HepG2 (cell line): ENCODE data around the gene MYO6. TPM values are rescaled to one million over a fixed set of nuclear protein-coding genes. Genes with fewer than 3 reads are reported as not detected.

Experiments
- ATAC-seq: fragments of 200-7000 bp; cut with Tn5 transposase; 3 replicates; pipeline ENCODE4 v1.9.1; 2020; ENCODE audit warnings: mild to moderate bottlenecking, moderate library complexity
- BruUV-seq: library from RNA; stranded (reverse); fragments of 400-500 nt; replicated peaks from 2 replicates; lab custom pipeline; 2021; lab: Mats Ljungman, UMichigan
- CTCF ChIA-PET: fragments of 300-600 bp; formaldehyde crosslinking; extraction: SDS; loops from one replicate; lab custom pipeline; 2021; ENCODE audit warnings: low total read pairs, inconsistent platforms, low intra/inter-chr PET ratio; lab: Yijun Ruan, JAX
- POLR2A ChIA-PET: fragments of 350-600 bp; sonication (Branson Sonifier 250); formaldehyde crosslinking; loops from one replicate; lab custom pipeline; 2020; ENCODE audit warnings: antibody characterized with exemption, inconsistent platforms; lab: Yijun Ruan, JAX
- DNase-seq: peaks from one replicate; pipeline ENCODE4 v3.0.0-alpha.2; 2015; ENCODE audit warnings: low spot score
- FAIRE-seq: peaks from 3 replicates; lab custom pipeline; 2011; peaks lifted over from hg19 to GRCh38; lab: Jason Lieb, UNC
- H2AFZ ChIP-seq: one replicate; pipeline ENCODE4 v1.6.1; 2011; ENCODE audit warnings: low read length, inconsistent platforms
- H3K27ac ChIP-seq: fragments of 300-600 bp; 3 replicates; pipeline ENCODE4 v1.8.0; 2011; ENCODE audit warnings: mixed run types, mild to moderate bottlenecking, mixed read lengths, low read length, inconsistent platforms; ENCODE audit not compliant: insufficient read depth; ENCODE audit errors: extremely low read length
- H3K27me3 ChIP-seq, 2 experiments: fragments of 200-600 bp in 1 of 2; 2 replicates in 1 of 2; 3 replicates in 1 of 2; pipeline versions ENCODE4 v1.6.0 to v1.8.0; 2011; ENCODE audit warnings: low read length in 2 of 2, mild to moderate bottlenecking in 2 of 2, moderate library complexity in 2 of 2, inconsistent platforms in 1 of 2; ENCODE audit not compliant: insufficient read depth in 2 of 2, control insufficient read depth in 1 of 2
- H3K36me3 ChIP-seq, 2 experiments: fragments of 200-600 bp in 1 of 2; replicated peaks in 1 of 2; 2 replicates in 1 of 2; 3 replicates in 1 of 2; pipeline versions ENCODE4 v1.5.1 to v1.8.0; 2011; ENCODE audit warnings: low read length in 2 of 2, inconsistent platforms in 1 of 2; ENCODE audit not compliant: insufficient read depth in 2 of 2, control insufficient read depth in 1 of 2
- H3K4me1 ChIP-seq: 2 replicates; pipeline ENCODE4 v1.5.1; 2012; ENCODE audit warnings: low read length, inconsistent platforms; ENCODE audit not compliant: insufficient read depth
- H3K4me2 ChIP-seq: 2 replicates; pipeline ENCODE4 v1.6.0; 2011; ENCODE audit warnings: low read depth, low read length, inconsistent platforms
- H3K4me3 ChIP-seq, 3 experiments: fragments of 200-600 bp in 1 of 3; sonication (generic), shearing (Covaris generic) in 1 of 3; replicated peaks in 1 of 3; 2 replicates each; pipeline ENCODE4 v1.5.1; 2011 to 2016; ENCODE audit warnings: low read length in 3 of 3, inconsistent platforms in 2 of 3, low read depth in 2 of 3, mild to moderate bottlenecking in 2 of 3, control low read depth in 1 of 3, mixed read lengths in 1 of 3; ENCODE audit not compliant: insufficient read depth in 1 of 3
- H3K79me2 ChIP-seq: one replicate; pipeline ENCODE4 v1.6.1; 2011; ENCODE audit warnings: low read length, inconsistent platforms; ENCODE audit not compliant: insufficient read depth
- H3K9ac ChIP-seq: 2 replicates; pipeline ENCODE4 v1.6.0; 2011; ENCODE audit warnings: mild to moderate bottlenecking, low read depth, low read length, inconsistent platforms; ENCODE audit not compliant: insufficient read depth
- H3K9me3 ChIP-seq: 2 replicates; pipeline ENCODE4 v1.5.1; 2012; ENCODE audit warnings: mild to moderate bottlenecking, low read length
- H4K20me1 ChIP-seq: 2 replicates; pipeline ENCODE4 v1.6.0; 2011; ENCODE audit warnings: inconsistent platforms, mild to moderate bottlenecking, low read length, moderate library complexity; ENCODE audit not compliant: insufficient read depth
- DNMT1 ChIP-seq: sonication (generic); formaldehyde crosslinking; IDR thresholded peaks from 2 replicates; pipeline ENCODE4 v1.5.1; 2020; ENCODE audit warnings: mild to moderate bottlenecking, missing genetic modification reagents
- ETV6 ChIP-seq: sonication (generic); formaldehyde crosslinking; conservative IDR thresholded peaks from 2 replicates; pipeline ENCODE4 v1.4.0; 2020; ENCODE audit warnings: missing genetic modification reagents
- FOXJ3 ChIP-seq: sonication (generic); formaldehyde crosslinking; IDR thresholded peaks from 2 replicates; pipeline ENCODE4 v1.4.0; 2020; ENCODE audit warnings: missing genetic modification reagents, mild to moderate bottlenecking, borderline replicate concordance
- GFI1 ChIP-seq: sonication (generic); formaldehyde crosslinking; IDR thresholded peaks from 2 replicates; pipeline ENCODE4 v1.5.0; 2020; ENCODE audit warnings: missing genetic modification reagents, mild to moderate bottlenecking, borderline replicate concordance
- GRHL1 ChIP-seq: sonication (generic); formaldehyde crosslinking; conservative IDR thresholded peaks from 2 replicates; pipeline ENCODE4 v1.8.0; 2022; ENCODE audit warnings: missing genetic modification reagents
- HINFP ChIP-seq: sonication (generic); formaldehyde crosslinking; IDR thresholded peaks from 2 replicates; pipeline ENCODE4 v1.4.0; 2020; ENCODE audit warnings: low read depth, mild to moderate bottlenecking, missing genetic modification reagents
- KAT8 ChIP-seq: IDR thresholded peaks from 2 replicates; pipeline ENCODE4 v1.6.1; 2016; ENCODE audit warnings: missing genetic modification reagents, missing compliant biosample characterization
- PATZ1 ChIP-seq: sonication (generic); formaldehyde crosslinking; IDR thresholded peaks from 2 replicates; pipeline ENCODE4 v1.4.0; 2020; ENCODE audit warnings: missing genetic modification reagents
- PCBP2 ChIP-seq: fragments of 200-400 bp; formaldehyde crosslinking; optimal IDR thresholded peaks from 2 replicates; pipeline ENCODE3; 2018; ENCODE audit warnings: low read length, low read depth; ENCODE audit not compliant: poor library complexity, severe bottlenecking
- TBL1XR1 ChIP-seq: fragments of 150-350 bp; IDR thresholded peaks from 2 replicates; pipeline ENCODE4 v1.6.1; 2014; ENCODE audit warnings: borderline replicate concordance, low read length; ENCODE audit not compliant: partially characterized antibody
- ZBTB14 ChIP-seq: sonication (generic); formaldehyde crosslinking; IDR thresholded peaks from 2 replicates; pipeline ENCODE4 v1.4.0; 2020; ENCODE audit warnings: missing genetic modification reagents
- ZFP82 ChIP-seq: sonication (generic); formaldehyde crosslinking; IDR thresholded peaks from 2 replicates; pipeline ENCODE4 v1.5.1; 2020; ENCODE audit warnings: mild to moderate bottlenecking, missing genetic modification reagents, borderline replicate concordance
- ZNF276 ChIP-seq: sonication (generic); formaldehyde crosslinking; IDR thresholded peaks from 2 replicates; pipeline ENCODE4 v1.4.0; 2020; ENCODE audit warnings: mild to moderate bottlenecking, low read depth, missing genetic modification reagents
- ZNF282 ChIP-seq: fragments of 450-650 bp; IDR thresholded peaks from 2 replicates; pipeline ENCODE4 v1.6.1; 2018; ENCODE audit not compliant: partially characterized antibody
- ZNF572 ChIP-seq: sonication (generic); formaldehyde crosslinking; IDR thresholded peaks from 2 replicates; pipeline ENCODE4 v1.5.1; 2020; ENCODE audit warnings: mild to moderate bottlenecking, missing genetic modification reagents
- WGBS: methylation state at CpG from one replicate; pipeline ENCODE4 v1.1.6; 2017; ENCODE audit warnings: low lambda C conversion rate; 5-methylcytosine and 5-hydroxymethylcytosine counted together
- in situ Hi-C: cut with HindIII; loops from 2 replicates; pipeline ENCODE4 v1.10.0; 2017; ENCODE audit warnings: low pct_unique_long_range_greater_than_20kb; ENCODE audit not compliant: extremely low pct_ligation_motif_present
- intact Hi-C: fragments of 100-400 bp; cut with micrococcal nuclease; formaldehyde crosslinking; loops from one replicate; pipeline ENCODE4 v1.10.0; 2022; ENCODE audit not compliant: unreplicated experiment
- polyA plus RNA-seq, 8 experiments: library from polyadenylated mRNA; depleted of rRNA in 3 of 8; stranded (reverse) in 7 of 8; unstranded in 1 of 8; fragments of >200 nt; fragmentation: Illumina TruSeq in 4 of 8; extraction: Trizol in 4 of 8; gene quantifications; 2 replicates each; pipeline versions ENCODE4 v1.2.1 to v1.2.3, GENCODE V29; 2011 to 2016; ENCODE audit warnings: low read depth in 4 of 8, missing spikeins in 1 of 8, mixed read lengths in 1 of 8; ENCODE audit not compliant: insufficient read depth in 1 of 8
- total RNA-seq, 5 experiments: library from RNA; depleted of rRNA; stranded (reverse); fragments of >200 nt; fragmentation: Illumina TruSeq; extraction: Trizol; gene quantifications; 2 replicates each; pipeline ENCODE4 v1.2.3, GENCODE V29; 2016; ENCODE audit warnings: low read depth in 1 of 5

MYO6 gene
- total and polyA plus RNA-seq, 2 of the 13 experiments (the other 11 are each of a cell fraction or from before 2014, with no cell fraction given): 5.4 to 7.5 TPM

- FAIRE-seq: no peak
- intact Hi-C loops (no loop called here), in situ Hi-C loops (no loop called here)
- BruUV-seq: no TSS peak
- Histone ChIP-seq H2AFZ (no peak overlapping the region), H3K79me2 (no peaks in the 10 kb centered on the region), H3K27ac (no peak overlapping the region), H3K4me2 (no peak overlapping the region), H3K36me3 (no peaks in the 10 kb centered on the region), H3K4me1 (peaks cover 7% of the 10 kb centered on the region), H3K9me3 (no peaks in the 10 kb centered on the region), H3K9ac (no peak overlapping the region), H3K27me3 (no peaks in the 10 kb centered on the region; a peak in 1 of 5 replicates), H4K20me1 (no peaks in the 10 kb centered on the region), H3K4me3 (no peak overlapping the region)
- POLR2A ChIA-PET: no interaction called here
- WGBS: 88% methylated on average over 1 of the region's 1 CpG
- CTCF ChIA-PET: no interaction called here
- no peak for DNase-seq
- ATAC-seq: no peak
- TF ChIP-seq GFI1 (CRISPR knock-in tag) (no peak), KAT8 (no peak), ZNF572 (CRISPR knock-in tag) (no peak), ZFP82 (CRISPR knock-in tag) (no peak), PATZ1 (CRISPR knock-in tag) (no peak), HINFP (no peak), ETV6 (CRISPR knock-in tag) (no peak), ZNF276 (CRISPR knock-in tag) (no peak), DNMT1 (no peak), ZBTB14 (CRISPR knock-in tag) (no peak), PCBP2 (no peak), ZNF282 (no peak), TBL1XR1 (no peak), GRHL1 (CRISPR knock-in tag) (no peak), FOXJ3 (CRISPR knock-in tag) (no peak)
Measured at GRCh38 chr6:75818098-75818855, 69.2 kb downstream of the MYO6 start.
